GM23338 (cell line): ENCODE data around the gene VASN. TPM values are rescaled to one million over a fixed set of nuclear protein-coding genes. Genes with fewer than 3 reads are reported as not detected.
"Not testable (repeated sequence)": the region's sequence is repeated elsewhere in the genome, so short reads cannot be mapped to it uniquely, and the experiment has no call there.

Experiments used
- ATAC-seq: fragments of 200-7000 bp; cut with Tn5 transposase; 3 replicates; pipeline ENCODE4 v1.9.1; 2020
- DNase-seq: peaks from one replicate; pipeline ENCODE4 v3.0.0-alpha.2; 2015; ENCODE audit warnings: low spot score
- H2AFZ ChIP-seq: fragments of 200-600 bp; sonication (generic); 2 replicates; pipeline ENCODE4 v1.8.0; 2016; ENCODE audit warnings: antibody characterized with exemption, mild to moderate bottlenecking, moderate library complexity
- H3F3A ChIP-seq: fragments of 200-600 bp; sonication (generic); replicated peaks from 2 replicates; pipeline ENCODE4 v1.8.0; 2017; ENCODE audit warnings: antibody characterized with exemption, mixed run types, low read depth
- H3K27ac ChIP-seq: fragments of 200-600 bp; sonication (generic); 2 replicates; pipeline ENCODE4 v1.6.1; 2016; ENCODE audit warnings: low read depth
- H3K27me3 ChIP-seq: fragments of 200-600 bp; sonication (generic); 2 replicates; pipeline ENCODE4 v1.8.0; 2016; ENCODE audit warnings: mild to moderate bottlenecking, mixed run types, moderate library complexity; ENCODE audit not compliant: insufficient read depth
- H3K36me3 ChIP-seq: fragments of 200-600 bp; sonication (generic); 2 replicates; pipeline ENCODE4 v1.8.0; 2016; ENCODE audit warnings: mild to moderate bottlenecking; ENCODE audit not compliant: insufficient read depth
- H3K4me1 ChIP-seq: fragments of 200-600 bp; sonication (generic); 2 replicates; pipeline ENCODE4 v1.8.0; 2016; ENCODE audit warnings: mild to moderate bottlenecking, moderate library complexity; ENCODE audit not compliant: insufficient read depth
- H3K4me2 ChIP-seq: fragments of 200-600 bp; sonication (generic); 2 replicates; pipeline ENCODE4 v1.7.1; 2017; ENCODE audit warnings: mixed run types
- H3K4me3 ChIP-seq: fragments of 200-600 bp; sonication (generic); 2 replicates; pipeline ENCODE4 v1.6.1; 2016; ENCODE audit warnings: mixed run types
- H3K79me2 ChIP-seq: fragments of 200-600 bp; sonication (generic); replicated peaks from 2 replicates; pipeline ENCODE4 v1.8.0; 2017; ENCODE audit warnings: mild to moderate bottlenecking; ENCODE audit not compliant: insufficient read depth
- H3K9me2 ChIP-seq: fragments of 200-600 bp; sonication (generic); 2 replicates; pipeline ENCODE4 v1.8.0; 2017; ENCODE audit not compliant: insufficient read depth
- H4K20me1 ChIP-seq: fragments of 200-600 bp; sonication (generic); replicated peaks from 2 replicates; pipeline ENCODE4 v1.8.0; 2017; ENCODE audit warnings: mild to moderate bottlenecking; ENCODE audit not compliant: insufficient read depth
- H3K27ac Mint-ChIP-seq: 2 replicates; pipeline ENCODE4 v1.8.0; 2020; ENCODE audit warnings: inconsistent platforms, mild to moderate bottlenecking, moderate library complexity, mixed read lengths
- H3K27me3 Mint-ChIP-seq: 3 replicates; pipeline ENCODE4 v1.8.0; 2022; ENCODE audit warnings: low read depth, mild to moderate bottlenecking, moderate library complexity, mixed read lengths, inconsistent platforms; ENCODE audit not compliant: insufficient read depth, poor library complexity
- H3K36me3 Mint-ChIP-seq: 3 replicates; pipeline ENCODE4 v1.8.0; 2021; ENCODE audit warnings: low read depth, mild to moderate bottlenecking, inconsistent platforms, moderate library complexity, mixed read lengths
- H3K4me1 Mint-ChIP-seq: 3 replicates; pipeline ENCODE4 v1.8.0; 2020; ENCODE audit warnings: mild to moderate bottlenecking, inconsistent platforms, mixed read lengths
- H3K4me3 Mint-ChIP-seq: 3 replicates; pipeline ENCODE4 v1.8.0; 2021; ENCODE audit warnings: moderate library complexity, mild to moderate bottlenecking, inconsistent platforms, mixed read lengths
- H3K9me3 Mint-ChIP-seq: 3 replicates; pipeline ENCODE4 v1.8.0; 2020; ENCODE audit warnings: moderate library complexity, mild to moderate bottlenecking, inconsistent platforms, mixed read lengths
- polyA plus RNA-seq: library from polyadenylated mRNA; unstranded; fragments of >200 nt; fragmentation: Nextera tagmentation; extraction: Ambion mirVana; gene quantifications from 2 replicates; pipeline ENCODE4 v1.2.1, GENCODE V29; 2016
- total RNA-seq: library from RNA; depleted of rRNA; stranded (reverse); fragments of >200 nt; shearing (Covaris generic); gene quantifications from 2 replicates; pipeline ENCODE4 v1.2.3, GENCODE V29; 2014
- TF ChIP-seq, protein P1 (sequence below): fragments of 250-450 bp; sonication (Bioruptor Pico); IDR thresholded peaks from 2 replicates; pipeline ENCODE4 v1.5.0; 2020; ENCODE audit warnings: mild to moderate bottlenecking, moderate library complexity
- TF ChIP-seq, protein P2 (sequence below): IDR thresholded peaks from one replicate; pipeline ENCODE4 v1.6.1; 2018; ENCODE audit warnings: antibody characterized with exemption; ENCODE audit not compliant: unreplicated experiment

VASN gene
- total and polyA plus RNA-seq, 2 experiments from 2014 or later, result 8.0 to 15.5 TPM

- TF ChIP-seq, protein P1, sequence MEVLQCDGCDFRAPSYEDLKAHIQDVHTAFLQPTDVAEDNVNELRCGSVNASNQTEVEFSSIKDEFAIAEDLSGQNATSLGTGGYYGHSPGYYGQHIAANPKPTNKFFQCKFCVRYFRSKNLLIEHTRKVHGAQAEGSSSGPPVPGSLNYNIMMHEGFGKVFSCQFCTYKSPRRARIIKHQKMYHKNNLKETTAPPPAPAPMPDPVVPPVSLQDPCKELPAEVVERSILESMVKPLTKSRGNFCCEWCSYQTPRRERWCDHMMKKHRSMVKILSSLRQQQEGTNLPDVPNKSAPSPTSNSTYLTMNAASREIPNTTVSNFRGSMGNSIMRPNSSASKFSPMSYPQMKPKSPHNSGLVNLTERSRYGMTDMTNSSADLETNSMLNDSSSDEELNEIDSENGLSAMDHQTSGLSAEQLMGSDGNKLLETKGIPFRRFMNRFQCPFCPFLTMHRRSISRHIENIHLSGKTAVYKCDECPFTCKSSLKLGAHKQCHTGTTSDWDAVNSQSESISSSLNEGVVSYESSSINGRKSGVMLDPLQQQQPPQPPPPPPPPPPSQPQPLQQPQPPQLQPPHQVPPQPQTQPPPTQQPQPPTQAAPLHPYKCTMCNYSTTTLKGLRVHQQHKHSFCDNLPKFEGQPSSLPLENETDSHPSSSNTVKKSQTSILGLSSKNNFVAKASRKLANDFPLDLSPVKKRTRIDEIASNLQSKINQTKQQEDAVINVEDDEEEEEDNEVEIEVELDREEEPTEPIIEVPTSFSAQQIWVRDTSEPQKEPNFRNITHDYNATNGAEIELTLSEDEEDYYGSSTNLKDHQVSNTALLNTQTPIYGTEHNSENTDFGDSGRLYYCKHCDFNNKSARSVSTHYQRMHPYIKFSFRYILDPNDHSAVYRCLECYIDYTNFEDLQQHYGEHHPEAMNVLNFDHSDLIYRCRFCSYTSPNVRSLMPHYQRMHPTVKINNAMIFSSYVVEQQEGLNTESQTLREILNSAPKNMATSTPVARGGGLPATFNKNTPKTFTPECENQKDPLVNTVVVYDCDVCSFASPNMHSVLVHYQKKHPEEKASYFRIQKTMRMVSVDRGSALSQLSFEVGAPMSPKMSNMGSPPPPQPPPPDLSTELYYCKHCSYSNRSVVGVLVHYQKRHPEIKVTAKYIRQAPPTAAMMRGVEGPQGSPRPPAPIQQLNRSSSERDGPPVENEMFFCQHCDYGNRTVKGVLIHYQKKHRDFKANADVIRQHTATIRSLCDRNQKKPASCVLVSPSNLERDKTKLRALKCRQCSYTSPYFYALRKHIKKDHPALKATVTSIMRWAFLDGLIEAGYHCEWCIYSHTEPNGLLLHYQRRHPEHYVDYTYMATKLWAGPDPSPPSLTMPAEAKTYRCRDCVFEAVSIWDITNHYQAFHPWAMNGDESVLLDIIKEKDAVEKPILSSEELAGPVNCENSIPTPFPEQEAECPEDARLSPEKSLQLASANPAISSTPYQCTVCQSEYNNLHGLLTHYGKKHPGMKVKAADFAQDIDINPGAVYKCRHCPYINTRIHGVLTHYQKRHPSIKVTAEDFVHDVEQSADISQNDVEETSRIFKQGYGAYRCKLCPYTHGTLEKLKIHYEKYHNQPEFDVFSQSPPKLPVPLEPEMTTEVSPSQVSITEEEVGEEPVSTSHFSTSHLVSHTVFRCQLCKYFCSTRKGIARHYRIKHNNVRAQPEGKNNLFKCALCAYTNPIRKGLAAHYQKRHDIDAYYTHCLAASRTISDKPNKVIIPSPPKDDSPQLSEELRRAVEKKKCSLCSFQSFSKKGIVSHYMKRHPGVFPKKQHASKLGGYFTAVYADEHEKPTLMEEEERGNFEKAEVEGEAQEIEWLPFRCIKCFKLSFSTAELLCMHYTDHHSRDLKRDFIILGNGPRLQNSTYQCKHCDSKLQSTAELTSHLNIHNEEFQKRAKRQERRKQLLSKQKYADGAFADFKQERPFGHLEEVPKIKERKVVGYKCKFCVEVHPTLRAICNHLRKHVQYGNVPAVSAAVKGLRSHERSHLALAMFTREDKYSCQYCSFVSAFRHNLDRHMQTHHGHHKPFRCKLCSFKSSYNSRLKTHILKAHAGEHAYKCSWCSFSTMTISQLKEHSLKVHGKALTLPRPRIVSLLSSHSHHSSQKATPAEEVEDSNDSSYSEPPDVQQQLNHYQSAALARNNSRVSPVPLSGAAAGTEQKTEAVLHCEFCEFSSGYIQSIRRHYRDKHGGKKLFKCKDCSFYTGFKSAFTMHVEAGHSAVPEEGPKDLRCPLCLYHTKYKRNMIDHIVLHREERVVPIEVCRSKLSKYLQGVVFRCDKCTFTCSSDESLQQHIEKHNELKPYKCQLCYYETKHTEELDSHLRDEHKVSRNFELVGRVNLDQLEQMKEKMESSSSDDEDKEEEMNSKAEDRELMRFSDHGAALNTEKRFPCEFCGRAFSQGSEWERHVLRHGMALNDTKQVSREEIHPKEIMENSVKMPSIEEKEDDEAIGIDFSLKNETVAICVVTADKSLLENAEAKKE (CRISPR knock-in tag), result no peak
- TF ChIP-seq, protein P2, sequence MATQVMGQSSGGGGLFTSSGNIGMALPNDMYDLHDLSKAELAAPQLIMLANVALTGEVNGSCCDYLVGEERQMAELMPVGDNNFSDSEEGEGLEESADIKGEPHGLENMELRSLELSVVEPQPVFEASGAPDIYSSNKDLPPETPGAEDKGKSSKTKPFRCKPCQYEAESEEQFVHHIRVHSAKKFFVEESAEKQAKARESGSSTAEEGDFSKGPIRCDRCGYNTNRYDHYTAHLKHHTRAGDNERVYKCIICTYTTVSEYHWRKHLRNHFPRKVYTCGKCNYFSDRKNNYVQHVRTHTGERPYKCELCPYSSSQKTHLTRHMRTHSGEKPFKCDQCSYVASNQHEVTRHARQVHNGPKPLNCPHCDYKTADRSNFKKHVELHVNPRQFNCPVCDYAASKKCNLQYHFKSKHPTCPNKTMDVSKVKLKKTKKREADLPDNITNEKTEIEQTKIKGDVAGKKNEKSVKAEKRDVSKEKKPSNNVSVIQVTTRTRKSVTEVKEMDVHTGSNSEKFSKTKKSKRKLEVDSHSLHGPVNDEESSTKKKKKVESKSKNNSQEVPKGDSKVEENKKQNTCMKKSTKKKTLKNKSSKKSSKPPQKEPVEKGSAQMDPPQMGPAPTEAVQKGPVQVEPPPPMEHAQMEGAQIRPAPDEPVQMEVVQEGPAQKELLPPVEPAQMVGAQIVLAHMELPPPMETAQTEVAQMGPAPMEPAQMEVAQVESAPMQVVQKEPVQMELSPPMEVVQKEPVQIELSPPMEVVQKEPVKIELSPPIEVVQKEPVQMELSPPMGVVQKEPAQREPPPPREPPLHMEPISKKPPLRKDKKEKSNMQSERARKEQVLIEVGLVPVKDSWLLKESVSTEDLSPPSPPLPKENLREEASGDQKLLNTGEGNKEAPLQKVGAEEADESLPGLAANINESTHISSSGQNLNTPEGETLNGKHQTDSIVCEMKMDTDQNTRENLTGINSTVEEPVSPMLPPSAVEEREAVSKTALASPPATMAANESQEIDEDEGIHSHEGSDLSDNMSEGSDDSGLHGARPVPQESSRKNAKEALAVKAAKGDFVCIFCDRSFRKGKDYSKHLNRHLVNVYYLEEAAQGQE, result no peak
Measured at GRCh38 chr16:4333308-4333638, 38.4 kb upstream of the VASN start (continued).

GRCh38 chr16:4333714-4334113 is 37.9 kb upstream of the VASN start:
- not testable (repeated sequence) for H3K4me3 Mint-ChIP-seq, ATAC-seq, H2AFZ ChIP-seq, H3K9me3 Mint-ChIP-seq, H3K4me1 ChIP-seq, H3K27ac Mint-ChIP-seq, H3K4me1 Mint-ChIP-seq, H3K36me3 ChIP-seq, H3K4me2 ChIP-seq, H3K4me3 ChIP-seq, H3K27ac ChIP-seq, H3K9me2 ChIP-seq, H4K20me1 ChIP-seq, DNase-seq, H3K27me3 ChIP-seq
- peaks cover 20% of the 10 kb centered on the region; the same call in 1 of the 2 replicates for H3F3A ChIP-seq
- H3K79me2 ChIP-seq, result peaks cover 30% of the 10 kb centered on the region
- Mint-ChIP-seq H3K36me3 (peaks cover 14% of the 10 kb centered on the region), H3K27me3 (peaks cover 12% of the 10 kb centered on the region)
